NCI-H2196 (cell line): ENCODE data around the gene BCL2L11.

Experiments used
- DNase-seq: peaks from one replicate; lab custom pipeline; 2025; ENCODE audit not compliant: unreplicated experiment; lab: John Stamatoyannopoulos, UW

BCL2L11 gene

GRCh38 chr2:111117598-111118480 lies 2.9 kb upstream of the BCL2L11 start:
- no peak for DNase-seq

GRCh38 chr2:111118481-111118980 lies 2.2 kb upstream of the BCL2L11 start:
- DNase-seq, result no peak

- no peak for DNase-seq
Measured at GRCh38 chr2:111118981-111119821, 1.5 kb upstream of the BCL2L11 start.

GRCh38 chr2:111119822-111120252 lies 877 bp upstream of the BCL2L11 start:
- DNase-seq, result no peak

GRCh38 chr2:111121028-111121827 lies 514 bp downstream of the BCL2L11 start:
- DNase-seq, result no peak

GRCh38 chr2:111121828-111122630 lies 1.3 kb downstream of the BCL2L11 start:
- peak; percentile 95 for DNase-seq

- peak; percentile 77 for DNase-seq
Measured at GRCh38 chr2:111122631-111123421, 2.1 kb downstream of the BCL2L11 start.

- DNase-seq, result no peak
Measured at GRCh38 chr2:111123751-111124150, 3.0 kb downstream of the BCL2L11 start.

- no peak for DNase-seq
Measured at GRCh38 chr2:111126581-111126980, 5.9 kb downstream of the BCL2L11 start.

- DNase-seq, result no peak
Measured at GRCh38 chr2:111127351-111127750, 6.6 kb downstream of the BCL2L11 start.

- no peak for DNase-seq
Measured at GRCh38 chr2:111128096-111128495, 7.4 kb downstream of the BCL2L11 start.

GRCh38 chr2:111133603-111134002 lies 12.9 kb downstream of the BCL2L11 start:
- no peak for DNase-seq

GRCh38 chr2:111134055-111134454 lies 13.3 kb downstream of the BCL2L11 start:
- no peak for DNase-seq

GRCh38 chr2:111135237-111135909 lies 14.7 kb downstream of the BCL2L11 start:
- no peak for DNase-seq

- DNase-seq, result peak; percentile 39
Measured at GRCh38 chr2:111135910-111136297, 15.2 kb downstream of the BCL2L11 start.

- DNase-seq, result no peak
Measured at GRCh38 chr2:111138839-111139238, 18.1 kb downstream of the BCL2L11 start.

- DNase-seq, result peak; percentile 64
Measured at GRCh38 chr2:111139637-111140317, 19.1 kb downstream of the BCL2L11 start.

- DNase-seq, result no peak
Measured at GRCh38 chr2:111140815-111141214, 20.1 kb downstream of the BCL2L11 start.
